Measurements from ENCODE around the gene SP7. TPM values are rescaled to one million over a fixed set of nuclear protein-coding genes. Genes with fewer than 3 reads are reported as not detected.

SP7 gene
- total and polyA plus RNA-seq, 10 of the 15 experiments (the other 5 are each of a cell fraction or from before 2014, with no cell fraction given): 0.05 to 0.11 TPM; not detected in 8

- TF ChIP-seq, protein P1, sequence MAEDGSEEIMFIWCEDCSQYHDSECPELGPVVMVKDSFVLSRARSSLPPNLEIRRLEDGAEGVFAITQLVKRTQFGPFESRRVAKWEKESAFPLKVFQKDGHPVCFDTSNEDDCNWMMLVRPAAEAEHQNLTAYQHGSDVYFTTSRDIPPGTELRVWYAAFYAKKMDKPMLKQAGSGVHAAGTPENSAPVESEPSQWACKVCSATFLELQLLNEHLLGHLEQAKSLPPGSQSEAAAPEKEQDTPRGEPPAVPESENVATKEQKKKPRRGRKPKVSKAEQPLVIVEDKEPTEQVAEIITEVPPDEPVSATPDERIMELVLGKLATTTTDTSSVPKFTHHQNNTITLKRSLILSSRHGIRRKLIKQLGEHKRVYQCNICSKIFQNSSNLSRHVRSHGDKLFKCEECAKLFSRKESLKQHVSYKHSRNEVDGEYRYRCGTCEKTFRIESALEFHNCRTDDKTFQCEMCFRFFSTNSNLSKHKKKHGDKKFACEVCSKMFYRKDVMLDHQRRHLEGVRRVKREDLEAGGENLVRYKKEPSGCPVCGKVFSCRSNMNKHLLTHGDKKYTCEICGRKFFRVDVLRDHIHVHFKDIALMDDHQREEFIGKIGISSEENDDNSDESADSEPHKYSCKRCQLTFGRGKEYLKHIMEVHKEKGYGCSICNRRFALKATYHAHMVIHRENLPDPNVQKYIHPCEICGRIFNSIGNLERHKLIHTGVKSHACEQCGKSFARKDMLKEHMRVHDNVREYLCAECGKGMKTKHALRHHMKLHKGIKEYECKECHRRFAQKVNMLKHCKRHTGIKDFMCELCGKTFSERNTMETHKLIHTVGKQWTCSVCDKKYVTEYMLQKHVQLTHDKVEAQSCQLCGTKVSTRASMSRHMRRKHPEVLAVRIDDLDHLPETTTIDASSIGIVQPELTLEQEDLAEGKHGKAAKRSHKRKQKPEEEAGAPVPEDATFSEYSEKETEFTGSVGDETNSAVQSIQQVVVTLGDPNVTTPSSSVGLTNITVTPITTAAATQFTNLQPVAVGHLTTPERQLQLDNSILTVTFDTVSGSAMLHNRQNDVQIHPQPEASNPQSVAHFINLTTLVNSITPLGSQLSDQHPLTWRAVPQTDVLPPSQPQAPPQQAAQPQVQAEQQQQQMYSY (CRISPR knock-in tag; IDR thresholded peaks at IDR 0.05): no peak
- TF ChIP-seq, protein P2, sequence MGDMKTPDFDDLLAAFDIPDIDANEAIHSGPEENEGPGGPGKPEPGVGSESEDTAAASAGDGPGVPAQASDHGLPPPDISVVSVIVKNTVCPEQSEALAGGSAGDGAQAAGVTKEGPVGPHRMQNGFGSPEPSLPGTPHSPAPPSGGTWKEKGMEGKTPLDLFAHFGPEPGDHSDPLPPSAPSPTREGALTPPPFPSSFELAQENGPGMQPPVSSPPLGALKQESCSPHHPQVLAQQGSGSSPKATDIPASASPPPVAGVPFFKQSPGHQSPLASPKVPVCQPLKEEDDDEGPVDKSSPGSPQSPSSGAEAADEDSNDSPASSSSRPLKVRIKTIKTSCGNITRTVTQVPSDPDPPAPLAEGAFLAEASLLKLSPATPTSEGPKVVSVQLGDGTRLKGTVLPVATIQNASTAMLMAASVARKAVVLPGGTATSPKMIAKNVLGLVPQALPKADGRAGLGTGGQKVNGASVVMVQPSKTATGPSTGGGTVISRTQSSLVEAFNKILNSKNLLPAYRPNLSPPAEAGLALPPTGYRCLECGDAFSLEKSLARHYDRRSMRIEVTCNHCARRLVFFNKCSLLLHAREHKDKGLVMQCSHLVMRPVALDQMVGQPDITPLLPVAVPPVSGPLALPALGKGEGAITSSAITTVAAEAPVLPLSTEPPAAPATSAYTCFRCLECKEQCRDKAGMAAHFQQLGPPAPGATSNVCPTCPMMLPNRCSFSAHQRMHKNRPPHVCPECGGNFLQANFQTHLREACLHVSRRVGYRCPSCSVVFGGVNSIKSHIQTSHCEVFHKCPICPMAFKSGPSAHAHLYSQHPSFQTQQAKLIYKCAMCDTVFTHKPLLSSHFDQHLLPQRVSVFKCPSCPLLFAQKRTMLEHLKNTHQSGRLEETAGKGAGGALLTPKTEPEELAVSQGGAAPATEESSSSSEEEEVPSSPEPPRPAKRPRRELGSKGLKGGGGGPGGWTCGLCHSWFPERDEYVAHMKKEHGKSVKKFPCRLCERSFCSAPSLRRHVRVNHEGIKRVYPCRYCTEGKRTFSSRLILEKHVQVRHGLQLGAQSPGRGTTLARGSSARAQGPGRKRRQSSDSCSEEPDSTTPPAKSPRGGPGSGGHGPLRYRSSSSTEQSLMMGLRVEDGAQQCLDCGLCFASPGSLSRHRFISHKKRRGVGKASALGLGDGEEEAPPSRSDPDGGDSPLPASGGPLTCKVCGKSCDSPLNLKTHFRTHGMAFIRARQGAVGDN (IDR thresholded peaks at IDR 0.05): peak; percentile 79; the same call in 1 of the 2 replicates
- TF ChIP-seq BCLAF1 (IDR thresholded peaks at IDR 0.05) (no peak), RAD51 (IDR thresholded peaks at IDR 0.05) (no peak), EGR1 (IDR thresholded peaks at IDR 0.05; ENCODE audit: borderline replicate concordance in 1 of 2, low read depth in 2 of 2, low read length in 2 of 2) (peak in 1 of 2 experiments; percentile 90; a peak in 1 of 3 replicates), MTA3 (IDR thresholded peaks at IDR 0.05; ENCODE audit: borderline replicate concordance, low read length) (peak; percentile 53; the same call in 1 of the 2 replicates), E4F1 (IDR thresholded peaks at IDR 0.05; ENCODE audit: borderline replicate concordance, partially characterized antibody) (peak; percentile 40), USF1 (IDR thresholded peaks at IDR 0.05; ENCODE audit: borderline replicate concordance, extremely low read length, insufficient read depth, low read depth, low read length) (no peak), RBBP5 (conservative IDR thresholded peaks at IDR 0.05) (no peak), MAX (IDR thresholded peaks at IDR 0.05; ENCODE audit: low read depth, low read length) (peak; percentile 61)
- TF ChIP-seq, protein P3, sequence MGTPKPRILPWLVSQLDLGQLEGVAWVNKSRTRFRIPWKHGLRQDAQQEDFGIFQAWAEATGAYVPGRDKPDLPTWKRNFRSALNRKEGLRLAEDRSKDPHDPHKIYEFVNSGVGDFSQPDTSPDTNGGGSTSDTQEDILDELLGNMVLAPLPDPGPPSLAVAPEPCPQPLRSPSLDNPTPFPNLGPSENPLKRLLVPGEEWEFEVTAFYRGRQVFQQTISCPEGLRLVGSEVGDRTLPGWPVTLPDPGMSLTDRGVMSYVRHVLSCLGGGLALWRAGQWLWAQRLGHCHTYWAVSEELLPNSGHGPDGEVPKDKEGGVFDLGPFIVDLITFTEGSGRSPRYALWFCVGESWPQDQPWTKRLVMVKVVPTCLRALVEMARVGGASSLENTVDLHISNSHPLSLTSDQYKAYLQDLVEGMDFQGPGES (IDR thresholded peaks at IDR 0.05): no peak
Observed at GRCh38 chr12:53299454-53300180, 36.5 kb downstream of the SP7 start, which contains the start of gene MYG1 (continued).
